ENCODE measurements around the gene KRTAP3-3.
"Not testable (repeated sequence)": the region's sequence is repeated elsewhere in the genome, so short reads cannot be mapped to it uniquely, and the experiment has no call there.

KRTAP3-3 gene

GRCh38 chr17:41003926-41004325 lies 10.0 kb upstream of the KRTAP3-3 start:
- DNase-seq = no peak

DNA sequence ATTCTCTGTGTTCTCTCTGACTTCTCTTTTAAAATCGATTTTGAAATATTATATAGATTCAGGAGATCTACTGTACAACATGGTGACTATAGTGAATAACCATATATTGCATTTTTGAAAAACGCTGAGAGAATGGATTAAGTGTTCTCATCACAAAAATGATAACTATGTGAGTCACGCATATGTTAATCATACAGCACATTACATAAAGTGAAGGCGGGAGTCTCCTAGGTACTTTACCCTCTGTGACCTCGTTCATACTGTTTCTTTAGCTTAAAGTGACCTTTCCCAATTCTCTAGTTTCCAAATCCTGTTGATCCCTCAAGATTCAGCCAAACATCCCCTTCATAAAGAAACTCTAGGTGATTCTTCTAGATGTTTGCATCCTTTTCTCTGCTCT lies 8.8 kb upstream of the KRTAP3-3 start:
- no peak for DNase-seq

GRCh38 chr17:41001795-41002194 lies 7.8 kb upstream of the KRTAP3-3 start:
- DNase-seq = no peak

- not testable (repeated sequence) for DNase-seq
Measured at GRCh38 chr17:40999563-40999962, 5.6 kb upstream of the KRTAP3-3 start, which contains the start of gene KRTAP3-2. TSS of gene KRTAP3-2 (minus strand) at chr17:40999906. CDS start at chr17:40999853, 53 bp downstream.

- DNase-seq = no peak
Measured at GRCh38 chr17:40997361-40997760, 3.4 kb upstream of the KRTAP3-3 start.

DNA sequence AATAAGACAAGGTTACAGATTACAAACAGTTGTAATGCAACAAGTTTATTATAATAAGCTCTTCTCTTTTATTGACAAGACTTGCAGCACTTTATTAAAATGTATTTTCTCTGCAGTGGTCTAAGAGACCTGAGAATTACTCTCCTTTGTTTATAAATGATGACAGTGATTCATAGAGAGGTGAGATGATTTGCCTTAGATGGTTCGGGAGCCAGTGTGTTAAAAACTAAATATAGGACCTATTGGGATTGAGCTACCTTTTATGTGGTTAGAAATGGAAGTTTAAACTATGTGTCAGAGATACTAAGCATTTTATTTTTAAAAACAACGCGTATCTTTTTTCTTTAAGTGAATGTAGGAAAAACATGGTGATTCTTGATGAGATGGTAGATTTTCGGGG lies 2.9 kb upstream of the KRTAP3-3 start:
- DNase-seq = no peak

DNA sequence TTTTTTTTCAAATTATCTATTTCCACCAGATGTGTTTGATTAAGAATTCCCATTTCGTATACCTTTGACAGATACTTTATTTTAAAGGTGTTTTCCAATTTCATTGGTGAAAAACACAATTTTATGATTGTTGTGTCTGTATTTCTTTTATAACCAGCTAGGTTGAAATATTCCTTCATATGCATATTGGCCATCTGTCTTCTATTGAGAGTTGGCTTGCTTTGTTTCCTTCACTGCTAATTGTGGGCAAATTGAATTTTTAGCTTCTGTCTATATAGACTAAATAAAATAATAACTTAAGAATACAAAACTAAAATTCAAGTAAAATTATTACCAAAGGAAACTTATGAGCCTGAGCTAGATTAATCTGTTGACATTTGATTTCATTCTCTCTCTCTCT lies 1.2 kb upstream of the KRTAP3-3 start:
- DNase-seq = no peak

GRCh38 chr17:40993084-40993483 lies 880 bp downstream of the KRTAP3-3 start:
- no peak for DNase-seq

DNA sequence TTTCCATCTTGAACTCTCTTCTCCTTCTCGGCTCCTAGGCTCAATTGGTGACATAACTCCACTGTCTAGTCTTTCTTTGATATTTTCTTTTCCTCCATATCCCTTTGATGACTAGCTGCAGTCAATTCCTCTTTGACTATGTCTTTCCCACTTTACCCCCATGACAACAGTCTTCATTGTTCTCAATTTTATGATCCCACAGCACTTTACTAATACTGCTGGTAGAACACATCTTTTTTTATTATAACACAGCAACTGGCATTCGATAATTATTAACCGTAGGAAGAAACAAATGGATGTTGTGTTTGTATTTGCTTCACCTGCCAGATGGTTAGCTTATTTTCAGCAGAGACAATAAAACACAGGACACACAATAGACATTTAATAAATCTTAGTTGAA lies 1.3 kb downstream of the KRTAP3-3 start:
- no peak for DNase-seq

- no peak for DNase-seq
Measured at GRCh38 chr17:40986920-40987319, 7.0 kb downstream of the KRTAP3-3 start.

GRCh38 chr17:40984226-40984625 lies 9.7 kb downstream of the KRTAP3-3 start, which contains the start of gene KRT40:
TSS of gene KRT40 (minus strand) at chr17:40984326. CDS start at chr17:40984273, 53 bp downstream.
- no peak for DNase-seq

DNA sequence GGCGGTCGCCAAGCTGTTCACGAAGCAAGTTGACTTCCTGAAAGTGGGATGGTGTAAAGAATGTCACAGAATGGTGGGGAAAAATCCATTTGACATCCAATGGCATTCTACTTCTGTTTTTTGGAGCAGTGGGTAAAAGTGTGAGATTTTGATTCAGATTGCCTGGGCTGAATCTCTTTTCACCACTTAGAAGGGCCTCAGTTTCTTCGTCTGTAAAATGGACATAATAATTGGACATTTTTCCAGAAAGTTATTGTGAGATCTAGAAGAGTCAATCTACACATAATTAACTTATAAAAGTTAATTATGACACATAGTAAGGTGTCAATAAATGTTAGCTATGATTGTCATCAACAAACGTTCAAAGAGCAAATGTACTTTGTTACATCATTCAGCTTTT lies 12.8 kb downstream of the KRTAP3-3 start:
- DNase-seq = no peak

GRCh38 chr17:40980596-40980995 lies 13.4 kb downstream of the KRTAP3-3 start:
- no peak for DNase-seq

DNA sequence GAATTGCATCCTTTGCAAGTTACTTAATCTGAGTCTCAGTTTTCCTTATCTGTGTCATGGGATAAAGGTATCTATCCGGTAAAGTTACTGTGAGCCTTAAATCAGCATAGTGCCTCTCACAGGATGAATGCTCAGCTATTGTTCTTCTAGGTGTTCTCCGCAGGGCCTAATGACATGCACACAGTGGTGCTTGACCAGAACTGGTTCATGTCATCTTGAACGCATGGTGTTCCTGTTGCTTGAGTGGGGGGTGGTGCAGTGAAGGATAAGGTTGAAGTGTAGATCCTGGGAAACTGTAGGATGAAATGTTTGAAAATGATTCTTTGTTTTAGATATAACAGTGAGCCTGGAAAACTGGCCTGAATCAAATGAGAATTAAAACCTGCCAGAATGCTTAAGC lies 13.8 kb downstream of the KRTAP3-3 start:
- DNase-seq = no peak

GRCh38 chr17:40978575-40979151 lies 15.3 kb downstream of the KRTAP3-3 start:
- no peak for DNase-seq

DNA sequence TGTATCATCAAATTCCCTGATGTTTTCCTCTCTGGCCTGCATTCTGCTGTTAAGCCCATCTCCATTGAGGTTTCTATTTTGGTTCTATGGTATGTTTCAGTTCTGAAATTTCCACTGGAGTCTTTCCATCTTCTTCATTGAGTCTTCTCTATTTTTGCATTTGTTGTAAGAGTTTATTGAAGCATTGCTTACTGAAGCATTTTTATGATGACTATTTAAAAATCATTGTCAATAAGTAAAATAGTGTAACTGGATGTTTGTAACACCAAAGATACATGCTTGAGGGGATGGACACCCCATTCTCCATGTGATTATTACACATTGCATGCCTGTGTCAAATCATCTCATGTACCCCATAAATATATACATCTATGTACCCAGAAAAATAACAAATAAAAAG lies 18.4 kb downstream of the KRTAP3-3 start:
- DNase-seq = no peak

DNA sequence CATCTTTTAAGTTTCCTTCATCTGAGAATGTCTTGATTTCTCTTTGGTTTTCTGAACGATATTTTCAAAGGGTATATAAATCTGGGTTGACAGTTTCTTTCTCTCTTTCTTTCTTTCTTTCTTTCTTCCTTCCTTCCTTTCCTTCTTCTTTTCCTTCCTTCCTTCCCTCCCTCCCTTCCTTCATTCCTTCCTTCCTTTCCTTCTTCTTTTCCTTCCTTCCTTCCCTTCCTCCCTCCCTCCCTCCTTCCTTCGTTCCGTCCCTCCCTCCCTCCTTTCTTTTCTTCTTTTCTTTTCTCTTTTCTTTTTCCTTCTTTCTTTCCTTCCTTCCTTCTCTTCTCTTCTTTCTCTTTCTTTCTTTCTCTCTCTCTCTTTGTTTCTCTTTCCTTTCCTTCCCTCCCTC lies 19.6 kb downstream of the KRTAP3-3 start:
- DNase-seq = no peak

DNA sequence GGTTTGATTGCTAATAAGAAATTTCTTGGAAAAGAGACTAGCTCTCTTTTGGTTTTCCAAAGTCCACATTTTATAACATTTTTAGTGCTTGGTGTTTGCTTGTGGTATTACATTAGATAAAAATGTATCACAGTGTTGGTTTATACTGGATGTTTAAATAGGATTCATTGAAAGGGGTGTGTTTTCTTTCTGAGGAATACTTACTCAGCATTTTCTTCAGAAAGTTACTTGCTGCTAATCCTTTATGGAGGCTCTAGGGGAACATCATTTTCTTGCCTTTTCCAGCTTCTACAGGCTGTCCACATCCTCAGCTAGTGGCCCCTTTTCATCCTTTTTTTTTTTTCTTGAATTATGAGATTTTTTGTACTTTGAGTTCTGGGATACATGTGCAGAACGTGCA lies 26.4 kb downstream of the KRTAP3-3 start:
- DNase-seq = no peak

DNA sequence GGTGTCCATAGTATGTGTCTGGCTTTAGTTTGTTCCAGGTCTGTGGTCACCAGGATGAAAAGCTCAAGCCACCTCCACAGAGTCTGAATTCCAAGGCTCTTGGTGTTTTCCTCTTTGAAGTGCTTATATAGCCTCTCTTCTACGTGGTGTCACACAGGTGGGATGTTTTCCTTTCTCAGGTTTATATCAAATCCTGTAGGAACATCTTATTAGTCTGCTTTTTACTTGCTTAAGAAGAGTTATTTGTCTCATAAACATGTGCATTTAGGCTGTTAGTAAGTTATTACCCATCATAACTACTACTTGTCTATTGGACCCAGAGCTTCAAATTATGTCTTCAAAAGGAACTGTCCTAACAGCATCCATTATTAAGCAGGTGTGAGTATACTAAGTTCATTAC lies 27.1 kb downstream of the KRTAP3-3 start, which contains the start of gene KRT39:
TSS of gene KRT39 (minus strand) at position 101 of the 400 bp plus-strand sequence. CDS start at position 9, 92 bp downstream.
- DNase-seq = no peak

DNA sequence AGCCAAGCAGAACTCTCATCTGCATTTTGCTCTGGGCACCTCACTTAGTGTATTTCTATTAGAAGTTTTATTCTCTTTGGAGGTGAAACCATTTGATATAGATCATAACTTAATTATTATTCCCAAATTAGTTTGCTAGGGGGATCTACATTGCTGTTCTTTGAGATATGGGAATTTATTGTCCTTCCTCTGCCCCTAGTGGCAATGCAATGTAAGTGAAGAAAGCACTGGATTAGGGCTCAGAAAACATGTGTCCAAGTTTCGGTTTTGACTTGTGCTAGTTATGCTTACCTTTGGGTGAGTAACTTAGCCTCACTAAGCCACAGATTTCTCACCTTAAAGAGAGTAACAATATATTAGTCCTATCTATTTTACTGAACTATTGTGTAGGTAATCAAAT lies 30.1 kb downstream of the KRTAP3-3 start:
- no peak for DNase-seq

GRCh38 chr17:40962059-40962561 lies 31.9 kb downstream of the KRTAP3-3 start:
- DNase-seq = no peak

- no peak for DNase-seq
Measured at GRCh38 chr17:40961591-40961990, 32.4 kb downstream of the KRTAP3-3 start.

GRCh38 chr17:40960144-40960543 lies 33.8 kb downstream of the KRTAP3-3 start:
- no peak for DNase-seq

DNA sequence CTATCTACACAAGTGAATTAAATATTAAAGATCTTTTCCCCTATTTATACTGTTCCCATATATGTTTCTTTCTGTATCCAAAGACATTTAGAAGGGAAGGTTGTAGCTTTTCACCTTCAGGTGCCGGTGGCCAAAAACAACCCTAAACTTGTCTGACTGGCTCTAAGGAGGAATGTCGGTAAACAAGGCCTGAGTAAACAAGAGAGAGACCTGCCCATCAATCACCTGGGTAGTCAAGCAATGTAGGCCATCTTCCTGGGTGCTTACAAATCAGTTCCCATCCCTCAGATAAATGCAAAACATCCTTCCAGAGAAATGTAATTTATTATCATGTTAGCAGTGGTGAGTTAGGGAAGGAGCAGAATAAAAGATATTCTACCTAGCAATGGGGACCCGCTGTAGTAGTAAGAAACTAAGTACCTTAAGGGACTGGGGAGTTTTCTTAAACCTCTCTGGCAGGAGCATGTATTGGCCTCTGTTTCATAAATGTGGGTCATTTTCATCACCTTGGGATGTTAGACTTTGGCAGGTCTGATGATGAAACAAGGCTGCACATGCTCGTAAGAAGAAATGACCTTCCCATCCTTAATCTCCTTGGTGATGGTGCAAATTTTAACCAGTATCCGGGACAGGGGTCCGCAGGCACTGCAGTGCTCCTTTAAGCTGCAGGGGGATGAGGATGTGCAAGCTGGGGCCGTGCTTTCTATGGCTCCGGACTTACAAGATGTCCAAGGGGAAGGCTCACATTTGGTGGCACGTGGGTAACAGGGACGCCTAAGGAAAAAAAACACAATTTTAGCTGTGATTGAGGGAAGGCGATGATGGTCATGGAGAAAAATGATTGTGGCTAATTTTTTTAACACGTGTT lies 35.6 kb downstream of the KRTAP3-3 start:
- no peak for DNase-seq
